Colonic mucosa (tissue), 4 donors: ENCODE measurements around the gene TBC1D5. TPM values are rescaled to one million over a fixed set of nuclear protein-coding genes. Genes with fewer than 3 reads are reported as not detected.

Experiments used
- DNase-seq: peaks from one replicate; pipeline ENCODE4 v3.0.0-alpha.2; 2020
- H3K27ac ChIP-seq: fragments of 200-600 bp; one replicate; pipeline ENCODE4 v1.8.0; 2021
- H3K27me3 ChIP-seq: fragments of 200-600 bp; one replicate; pipeline ENCODE4 v1.8.0; 2021
- H3K36me3 ChIP-seq: fragments of 200-600 bp; one replicate; pipeline ENCODE4 v1.8.0; 2021
- H3K4me1 ChIP-seq: fragments of 200-600 bp; one replicate; pipeline ENCODE4 v1.8.0; 2021; ENCODE audit warnings: mild to moderate bottlenecking
- H3K4me3 ChIP-seq: fragments of 200-600 bp; one replicate; pipeline ENCODE4 v1.8.0; 2021
- H3K9ac ChIP-seq, 2 donors: one replicate each; pipeline ENCODE4 v1.7.0; 2013; ENCODE audit warnings: control low read depth in 2 of 2, low read depth in 2 of 2, low read length in 2 of 2
- H3K9me3 ChIP-seq: fragments of 200-600 bp; one replicate; pipeline ENCODE4 v1.8.0; 2021
- intact Hi-C: fragments of 100-400 bp; cut with DNase I; formaldehyde crosslinking; loops from one replicate; pipeline ENCODE4 v1.14.1; 2022
- total RNA-seq, 2 donors: library from RNA; stranded (reverse); fragmentation: NEBNext Ultra II Directional in 1 of 2; extraction: Animal tissue kit (Norgen Biotek cat#: 25700) in 1 of 2; gene quantifications; one replicate each; pipeline ENCODE4 v1.2.1, GENCODE V29; 2021
- TF ChIP-seq, protein P1 (sequence below): fragments of 200-600 bp; IDR thresholded peaks from one replicate; pipeline ENCODE4 v1.8.0; 2022; ENCODE audit warnings: antibody characterized with exemption, mild to moderate bottlenecking
- donor health status: healthy.
- donor health status: DM: no; HTN: no; CAD: no.
- donor health status: DM: no; HTN: no; CAD: no.

The TBC1D5 gene
- total RNA-seq, 2 donors from 2014 or later: 29.9 to 31.2 TPM

DNA sequence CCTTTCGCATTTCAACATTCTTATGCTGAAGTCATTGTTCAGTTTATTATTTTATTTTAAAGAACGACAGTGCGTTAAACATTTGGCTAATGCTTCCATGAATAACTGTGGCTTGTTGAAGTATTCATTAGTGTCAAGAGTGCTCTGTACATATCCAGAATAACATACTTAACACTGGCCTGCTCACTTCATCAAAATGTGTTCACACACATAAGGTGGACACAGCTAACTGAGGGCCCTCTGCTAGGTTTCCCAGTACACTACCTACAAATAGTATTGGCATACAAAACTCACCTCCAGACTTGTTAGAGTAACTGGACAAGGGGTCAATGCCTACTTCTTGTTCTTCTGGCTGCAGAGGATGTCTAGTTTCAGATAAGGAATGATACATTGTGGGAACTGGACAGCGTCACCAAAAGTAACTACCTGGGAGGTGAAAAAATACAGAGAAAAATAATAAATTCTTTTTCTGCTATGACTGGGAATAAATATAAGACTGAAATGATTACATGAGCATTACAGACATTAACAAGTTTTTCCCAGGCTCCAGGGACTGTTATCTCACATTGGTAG, 234.2 kb downstream of the TBC1D5 start:
- no peak overlapping the region for H3K4me3 ChIP-seq
- no peaks in the 10 kb centered on the region for H3K9me3 ChIP-seq
- H3K27ac ChIP-seq: no peak overlapping the region
- no peak for DNase-seq
- H3K9ac ChIP-seq: no peak overlapping the region
- intact Hi-C loops: no loop called here
- TF ChIP-seq, protein P1, sequence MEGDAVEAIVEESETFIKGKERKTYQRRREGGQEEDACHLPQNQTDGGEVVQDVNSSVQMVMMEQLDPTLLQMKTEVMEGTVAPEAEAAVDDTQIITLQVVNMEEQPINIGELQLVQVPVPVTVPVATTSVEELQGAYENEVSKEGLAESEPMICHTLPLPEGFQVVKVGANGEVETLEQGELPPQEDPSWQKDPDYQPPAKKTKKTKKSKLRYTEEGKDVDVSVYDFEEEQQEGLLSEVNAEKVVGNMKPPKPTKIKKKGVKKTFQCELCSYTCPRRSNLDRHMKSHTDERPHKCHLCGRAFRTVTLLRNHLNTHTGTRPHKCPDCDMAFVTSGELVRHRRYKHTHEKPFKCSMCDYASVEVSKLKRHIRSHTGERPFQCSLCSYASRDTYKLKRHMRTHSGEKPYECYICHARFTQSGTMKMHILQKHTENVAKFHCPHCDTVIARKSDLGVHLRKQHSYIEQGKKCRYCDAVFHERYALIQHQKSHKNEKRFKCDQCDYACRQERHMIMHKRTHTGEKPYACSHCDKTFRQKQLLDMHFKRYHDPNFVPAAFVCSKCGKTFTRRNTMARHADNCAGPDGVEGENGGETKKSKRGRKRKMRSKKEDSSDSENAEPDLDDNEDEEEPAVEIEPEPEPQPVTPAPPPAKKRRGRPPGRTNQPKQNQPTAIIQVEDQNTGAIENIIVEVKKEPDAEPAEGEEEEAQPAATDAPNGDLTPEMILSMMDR: no peak
- H3K4me1 ChIP-seq: no peaks in the 10 kb centered on the region
- H3K27me3 ChIP-seq: no peaks in the 10 kb centered on the region
- no peaks in the 10 kb centered on the region for H3K36me3 ChIP-seq

DNA sequence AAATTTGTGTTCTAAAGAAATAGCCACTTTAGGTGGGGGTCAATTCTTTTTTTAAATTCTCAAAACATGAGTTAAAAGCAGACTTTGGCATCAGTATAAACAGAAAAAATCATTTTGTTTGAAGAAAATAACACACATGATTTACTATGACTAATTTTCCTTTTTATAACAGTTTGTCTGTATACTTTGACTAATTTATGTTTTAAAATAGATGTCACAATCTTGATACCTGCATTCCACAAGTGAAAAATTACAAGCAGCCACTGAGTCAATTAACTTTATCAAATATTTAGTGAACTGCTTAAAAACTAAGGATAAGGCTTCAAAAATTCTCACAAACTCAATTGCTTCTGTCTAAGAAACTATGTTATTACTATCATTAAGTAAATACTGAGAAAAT, 235.0 kb downstream of the TBC1D5 start:
- Histone ChIP-seq H3K4me1 (no peaks in the 10 kb centered on the region), H3K4me3 (no peak overlapping the region), H3K27me3 (no peaks in the 10 kb centered on the region), H3K36me3 (no peaks in the 10 kb centered on the region), H3K27ac (no peak overlapping the region), H3K9ac (no peak overlapping the region), H3K9me3 (no peaks in the 10 kb centered on the region)
- intact Hi-C loops: no loop called here
- no peak for DNase-seq
- TF ChIP-seq, protein P1: no peak

DNA sequence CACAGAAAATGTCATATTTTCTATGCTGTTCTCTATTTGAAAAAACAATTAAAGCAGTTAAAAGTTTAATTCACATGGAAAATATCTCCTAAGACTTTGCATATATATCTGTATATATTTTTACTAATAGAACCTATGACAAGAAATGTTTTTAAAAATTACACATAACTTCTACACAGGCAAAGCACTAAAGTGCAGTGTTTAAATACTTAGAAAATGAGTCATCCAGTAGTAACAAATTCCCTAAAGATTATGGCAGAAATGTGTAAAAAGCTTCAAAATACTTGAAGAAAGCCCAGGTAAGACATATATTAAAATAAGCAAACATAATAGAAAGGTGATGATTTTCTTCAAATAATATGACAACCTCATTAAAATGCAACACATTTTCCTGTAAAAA, 236.6 kb downstream of the TBC1D5 start:
- intact Hi-C loops: no loop called here
- Histone ChIP-seq H3K9ac (no peak overlapping the region), H3K4me1 (no peaks in the 10 kb centered on the region), H3K36me3 (no peaks in the 10 kb centered on the region), H3K4me3 (no peak overlapping the region), H3K27me3 (no peaks in the 10 kb centered on the region), H3K27ac (no peak overlapping the region), H3K9me3 (no peaks in the 10 kb centered on the region)
- TF ChIP-seq, protein P1: no peak
- no peak for DNase-seq

DNA sequence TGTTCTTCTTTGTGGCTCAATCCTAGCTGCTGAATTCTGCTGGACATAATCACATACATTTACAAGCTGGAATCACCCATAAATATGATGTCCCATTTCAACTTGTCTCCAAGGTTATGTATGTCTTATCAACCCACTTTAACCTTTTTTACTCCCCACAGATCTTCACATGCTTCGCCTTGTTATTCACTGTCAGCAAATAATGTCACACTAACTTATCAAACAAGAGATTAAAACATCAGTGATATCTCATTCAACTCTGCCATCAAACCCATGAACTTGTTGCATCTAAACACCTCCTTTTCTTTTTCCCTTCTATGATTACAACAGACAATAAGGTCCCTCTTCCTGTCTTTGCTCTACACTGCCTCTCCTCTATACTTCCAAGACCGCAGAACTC, 240.7 kb downstream of the TBC1D5 start:
- Histone ChIP-seq H3K27ac (no peak overlapping the region), H3K9me3 (no peaks in the 10 kb centered on the region), H3K9ac (no peak overlapping the region), H3K4me3 (no peak overlapping the region), H3K4me1 (no peaks in the 10 kb centered on the region), H3K36me3 (no peaks in the 10 kb centered on the region), H3K27me3 (no peaks in the 10 kb centered on the region)
- intact Hi-C loops: no loop called here
- no peak for DNase-seq
- TF ChIP-seq, protein P1: no peak

DNA sequence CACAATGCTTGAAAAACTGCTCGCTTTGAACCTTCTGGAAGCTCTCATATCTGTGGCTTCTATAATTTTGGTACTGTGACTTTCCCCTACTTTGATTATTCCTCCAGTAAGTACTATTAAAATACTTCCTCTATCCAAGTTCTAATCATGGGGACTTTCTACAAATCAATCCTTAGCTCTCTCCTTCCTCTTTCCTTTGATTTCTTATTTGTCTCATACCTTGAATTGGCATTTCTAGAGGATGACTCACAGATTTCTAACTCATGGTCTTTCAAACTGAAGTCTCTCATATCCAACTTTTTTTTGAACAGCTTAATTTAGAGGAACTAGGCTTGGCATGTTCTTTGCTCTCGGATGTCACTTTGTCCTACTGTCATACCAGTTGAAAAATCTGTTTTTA, 241.8 kb downstream of the TBC1D5 start:
- DNase-seq: no peak
- intact Hi-C loops: no loop called here
- TF ChIP-seq, protein P1: no peak
- H3K9ac ChIP-seq: no peak overlapping the region
- no peaks in the 10 kb centered on the region for H3K9me3 ChIP-seq
- no peak overlapping the region for H3K4me3 ChIP-seq
- no peaks in the 10 kb centered on the region for H3K4me1 ChIP-seq
- no peaks in the 10 kb centered on the region for H3K27me3 ChIP-seq
- H3K36me3 ChIP-seq: no peaks in the 10 kb centered on the region
- H3K27ac ChIP-seq: no peak overlapping the region
